HL-60 (cell line): ENCODE measurements around the gene SDK1.

Experiments used
- DNase-seq, 2 experiments: peaks; one replicate each; pipeline ENCODE4 v3.0.0-alpha.2; 2010 to 2020; ENCODE audit warnings: low read depth in 1 of 2, low spot score in 1 of 2
- H3K27ac ChIP-seq: fragments of 250-450 bp; sonication (Bioruptor Pico); replicated peaks from 2 replicates; pipeline ENCODE4 v1.5.1; 2020; ENCODE audit warnings: mild to moderate bottlenecking, moderate library complexity
- H3K27me3 ChIP-seq: fragments of 250-450 bp; sonication (Bioruptor Pico); 2 replicates; pipeline ENCODE4 v1.5.1; 2021; ENCODE audit warnings: mild to moderate bottlenecking, moderate library complexity; ENCODE audit not compliant: insufficient read depth, poor library complexity, severe bottlenecking
- H3K4me3 ChIP-seq: replicated peaks from 2 replicates; pipeline ENCODE4 v1.5.1; 2011; ENCODE audit warnings: mild to moderate bottlenecking, control low read depth, low read length; ENCODE audit not compliant: insufficient read depth
- CTCF ChIP-seq: IDR thresholded peaks from one replicate; pipeline ENCODE4 v1.5.1; 2011; ENCODE audit warnings: low read length, control low read depth, inconsistent platforms; ENCODE audit not compliant: insufficient read depth
- GABPA ChIP-seq: IDR thresholded peaks from 2 replicates; pipeline ENCODE4 v1.6.1; 2012; ENCODE audit warnings: low read depth
- POLR2AphosphoS5 ChIP-seq: IDR thresholded peaks from 2 replicates; pipeline ENCODE4 v1.6.1; 2012; ENCODE audit warnings: low read depth
- REST ChIP-seq: IDR thresholded peaks from 2 replicates; pipeline ENCODE4 v1.6.1; 2012; ENCODE audit warnings: low read depth; ENCODE audit not compliant: insufficient replicate concordance
- SPI1 ChIP-seq: IDR thresholded peaks from 2 replicates; pipeline ENCODE4 v1.6.1; 2012; ENCODE audit warnings: low read depth, mild to moderate bottlenecking, borderline replicate concordance

The SDK1 gene

GRCh38 chr7:3879355-3880075 lies 578.5 kb downstream of the SDK1 start:
- Histone ChIP-seq H3K27me3 (no peaks in the 10 kb centered on the region), H3K4me3 (no peak overlapping the region), H3K27ac (no peak overlapping the region)
- no peak for TF ChIP-seq REST
- TF ChIP-seq CTCF: no peak
- no peak for TF ChIP-seq SPI1
- no peak for TF ChIP-seq POLR2AphosphoS5
- no peak for TF ChIP-seq GABPA
- no peak for DNase-seq

- H3K27me3 ChIP-seq: no peaks in the 10 kb centered on the region
- no peak overlapping the region for H3K27ac ChIP-seq
- no peak for DNase-seq
- TF ChIP-seq POLR2AphosphoS5: no peak
- TF ChIP-seq CTCF: no peak
- no peak for TF ChIP-seq REST
- TF ChIP-seq GABPA: no peak
- no peak for TF ChIP-seq SPI1
- no peak overlapping the region for H3K4me3 ChIP-seq
These were observed 579.4 kb downstream of the SDK1 start for GRCh38 chr7:3880228-3880987.

- no peak for DNase-seq
- no peak overlapping the region for H3K4me3 ChIP-seq
- TF ChIP-seq GABPA (no peak), POLR2AphosphoS5 (no peak), CTCF (no peak), REST (no peak), SPI1 (no peak)
- H3K27me3 ChIP-seq: no peaks in the 10 kb centered on the region
- H3K27ac ChIP-seq: no peak overlapping the region
These were observed 581.7 kb downstream of the SDK1 start for GRCh38 chr7:3882782-3883181.
